ENCODE results near the gene ZNF35. TPM values are rescaled to one million over a fixed set of nuclear protein-coding genes. Genes with fewer than 3 reads are reported as not detected.

The ZNF35 gene
- total and polyA plus RNA-seq, 10 of the 15 experiments (the other 5 are each of a cell fraction or from before 2014, with no cell fraction given) = 9.3 to 21.1 (median 13.4) TPM

- no peak for TF ChIP-seq IRF3 (IDR thresholded peaks at IDR 0.05)
- peak; percentile 16 to 28; a peak in 1 of 4 replicates for TF ChIP-seq BHLHE40 (IDR thresholded peaks at IDR 0.05; ENCODE audit: borderline replicate concordance in 1 of 2, low read depth in 2 of 2, low read length in 1 of 2)
- TF ChIP-seq FOXK2 (IDR thresholded peaks at IDR 0.05) = no peak
- peak; percentile 47; the same call in 1 of the 2 replicates for TF ChIP-seq CREM (IDR thresholded peaks at IDR 0.05; ENCODE audit: low read depth)
- no peak for TF ChIP-seq RELA (IDR thresholded peaks at IDR 0.05; ENCODE audit: borderline replicate concordance, partially characterized antibody)
- TF ChIP-seq SP1 (IDR thresholded peaks at IDR 0.05; ENCODE audit: low read depth, low read length) = no peak
- TF ChIP-seq ZZZ3 (IDR thresholded peaks at IDR 0.05; ENCODE audit: control insufficient read depth, insufficient read length, low read depth) = no peak
- no peak for TF ChIP-seq PRDM15 (CRISPR knock-in tag; IDR thresholded peaks at IDR 0.05)
- TF ChIP-seq IKZF2 (IDR thresholded peaks at IDR 0.05) = peak; percentile 79 to 85
- no peak for TF ChIP-seq RCOR1 (conservative IDR thresholded peaks at IDR 0.05; ENCODE audit: low read depth, low read length)
- TF ChIP-seq NKRF (conservative IDR thresholded peaks at IDR 0.05) = peak; percentile 29; the same call in 1 of the 2 replicates
- peak; percentile 61; the same call in 1 of the 2 replicates for TF ChIP-seq POLR2AphosphoS2 (IDR thresholded peaks at IDR 0.05; ENCODE audit: low read depth, low read length)
- peak; percentile 77 for TF ChIP-seq POLR2AphosphoS5 (IDR thresholded peaks at IDR 0.05; ENCODE audit: low read length)
- TF ChIP-seq MEF2B (IDR thresholded peaks at IDR 0.05; ENCODE audit: partially characterized antibody, poor library complexity, severe bottlenecking) = no peak
- no peak for TF ChIP-seq USF2 (IDR thresholded peaks at IDR 0.05; ENCODE audit: borderline replicate concordance, low read depth, low read length)
- TF ChIP-seq MLLT1 (IDR thresholded peaks at IDR 0.05) = no peak
These were observed 23.6 kb upstream of the ZNF35 start, which contains the start of gene ZNF197 (continued) for GRCh38 chr3:44624749-44625480.
